ENCODE results near the gene AVPI1.

DNA sequence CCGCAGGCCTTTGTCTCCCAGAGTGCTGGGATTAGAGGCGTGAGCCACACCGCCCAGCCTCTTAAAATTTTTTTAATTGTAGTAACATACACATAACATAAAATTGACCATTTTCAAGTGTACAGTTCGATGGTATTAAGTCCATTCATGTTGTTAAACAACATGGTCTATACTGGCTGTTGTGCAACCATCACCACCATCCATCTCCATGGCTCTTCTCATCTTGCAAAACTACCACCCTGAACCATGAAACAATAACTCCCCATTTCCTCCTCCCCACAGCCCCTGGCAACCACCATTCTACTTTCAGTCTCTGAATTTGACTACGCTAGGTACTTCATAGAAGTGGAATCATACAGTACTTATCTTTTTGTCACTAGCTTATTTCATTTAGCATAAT lies 42.0 kb upstream of the AVPI1 start:
- TF ChIP-seq TAF1 (IDR thresholded peaks at IDR 0.05; ENCODE audit: low read depth, low read length) (no peak), POLR2A (IDR thresholded peaks at IDR 0.05; ENCODE audit: low read depth, low read length) (no peak), POLR2AphosphoS5 (IDR thresholded peaks at IDR 0.05; ENCODE audit: low read depth, low read length) (no peak), SPI1 (IDR thresholded peaks at IDR 0.05; ENCODE audit: low read depth, low read length) (no peak), PAX5 (IDR thresholded peaks at IDR 0.05; ENCODE audit: insufficient read depth, low read length, severe bottlenecking) (no peak), POU2F2 (IDR thresholded peaks at IDR 0.05; ENCODE audit: low read depth, low read length) (no peak)
